C4-2B (cell line): ENCODE measurements around the gene FOXP3.

ENCODE experiments used
- H3K27ac ChIP-seq: fragments of 450-650 bp; 2 replicates; pipeline ENCODE4 v1.5.1; 2017
- CTCF ChIP-seq: fragments of 450-650 bp; conservative IDR thresholded peaks from 2 replicates; pipeline ENCODE4 v1.5.1; 2017; ENCODE audit warnings: mild to moderate bottlenecking
- ZFX ChIP-seq: fragments of 450-650 bp; IDR thresholded peaks from 2 replicates; pipeline ENCODE4 v1.6.1; 2017

The FOXP3 gene

GRCh38 chrX:49212861-49213260, 51.6 kb downstream of the FOXP3 start:
- TF ChIP-seq CTCF (no peak), ZFX (no peak)
- no peak overlapping the region for H3K27ac ChIP-seq

- TF ChIP-seq CTCF: no peak
- TF ChIP-seq ZFX: no peak
- H3K27ac ChIP-seq: no peak overlapping the region
Observed at GRCh38 chrX:49212209-49212608, 52.3 kb downstream of the FOXP3 start.

- no peak overlapping the region for H3K27ac ChIP-seq
- TF ChIP-seq CTCF (no peak), ZFX (no peak)
Observed at GRCh38 chrX:49211074-49211473, 53.4 kb downstream of the FOXP3 start.

- no peak for TF ChIP-seq ZFX
- no peak for TF ChIP-seq CTCF
- no peak overlapping the region for H3K27ac ChIP-seq
Observed at GRCh38 chrX:49210406-49210805, 54.1 kb downstream of the FOXP3 start.

GRCh38 chrX:49209434-49210251, 54.9 kb downstream of the FOXP3 start:
- TF ChIP-seq ZFX: no peak
- TF ChIP-seq CTCF: no peak
- H3K27ac ChIP-seq: no peak overlapping the region

- H3K27ac ChIP-seq: no peak overlapping the region
- TF ChIP-seq ZFX: no peak
- TF ChIP-seq CTCF: no peak
Observed at GRCh38 chrX:49208399-49208798, 56.1 kb downstream of the FOXP3 start.

- TF ChIP-seq CTCF: no peak
- no peak for TF ChIP-seq ZFX
- no peak overlapping the region for H3K27ac ChIP-seq
Observed at GRCh38 chrX:49206543-49206942, 58.0 kb downstream of the FOXP3 start.
